Activated naive CD8-positive, alpha-beta T cell treated with anti-CD3 and anti-CD28 coated beads, Interleukin-2, amount 50 U/mL, for 16 hours (primary cell): ENCODE measurements around the gene EXOC4.

Source experiments
- DNase-seq: peaks from one replicate; pipeline ENCODE4 v3.0.0-alpha.2; 2020; ENCODE audit warnings: low read depth, low spot score

EXOC4 gene

DNA sequence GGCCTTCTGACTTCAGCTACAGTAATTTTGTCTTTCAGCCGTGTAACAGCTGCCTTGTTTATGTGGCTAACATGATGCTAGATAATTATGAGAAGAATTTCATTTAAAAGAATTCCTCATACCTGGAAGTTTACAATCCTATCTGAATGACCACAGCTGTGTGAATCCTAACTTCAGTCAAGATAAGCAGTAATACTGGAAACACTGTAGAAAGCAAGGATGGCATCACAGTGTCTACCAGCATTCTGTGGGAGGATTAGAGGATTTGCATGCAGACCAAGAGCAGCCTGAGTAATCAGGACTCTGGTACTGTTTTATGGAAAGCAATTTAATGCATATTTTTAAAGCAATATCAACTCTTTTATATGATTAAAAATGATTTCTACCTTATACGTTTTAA is 282.4 kb downstream of the EXOC4 start:
- DNase-seq = no peak

DNA sequence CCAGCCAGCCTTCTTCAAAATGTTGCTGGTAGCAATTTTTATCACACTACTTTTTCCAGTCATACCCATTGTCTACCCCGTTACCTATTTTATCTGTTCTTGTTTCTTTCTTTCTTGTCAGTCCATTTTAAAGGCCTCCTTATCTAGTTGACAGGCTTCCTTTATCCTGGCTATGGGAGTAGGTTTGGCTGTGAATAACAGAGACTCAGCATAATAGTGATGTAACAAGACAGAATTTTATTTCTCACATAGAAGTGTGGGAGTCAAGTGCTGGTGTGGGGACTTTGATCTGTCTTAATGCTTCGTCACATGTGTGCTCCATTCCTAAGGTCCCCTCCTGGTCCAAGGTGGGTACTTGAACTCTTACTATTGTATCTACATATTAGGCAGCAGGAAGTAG is 283.6 kb downstream of the EXOC4 start:
- no peak for DNase-seq

DNA sequence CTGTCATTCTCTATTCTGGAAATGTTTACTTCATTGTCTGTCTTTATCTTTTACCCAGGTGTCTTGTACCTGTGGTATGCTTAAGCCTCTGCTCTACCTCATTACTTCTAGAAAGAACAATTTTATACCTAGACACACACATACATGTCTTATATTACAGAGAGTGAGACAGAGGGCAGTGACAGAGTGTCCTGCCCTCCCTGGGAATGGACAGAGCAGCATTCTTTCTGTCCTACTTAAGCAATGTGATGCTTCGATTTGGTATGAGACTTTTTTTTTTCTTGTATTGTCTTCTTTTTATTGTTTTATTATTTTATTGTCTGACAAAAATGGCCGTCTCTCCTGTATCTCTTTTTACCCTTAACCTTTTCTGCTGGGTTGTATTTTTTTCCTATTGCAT is 286.1 kb downstream of the EXOC4 start:
- no peak for DNase-seq

DNA sequence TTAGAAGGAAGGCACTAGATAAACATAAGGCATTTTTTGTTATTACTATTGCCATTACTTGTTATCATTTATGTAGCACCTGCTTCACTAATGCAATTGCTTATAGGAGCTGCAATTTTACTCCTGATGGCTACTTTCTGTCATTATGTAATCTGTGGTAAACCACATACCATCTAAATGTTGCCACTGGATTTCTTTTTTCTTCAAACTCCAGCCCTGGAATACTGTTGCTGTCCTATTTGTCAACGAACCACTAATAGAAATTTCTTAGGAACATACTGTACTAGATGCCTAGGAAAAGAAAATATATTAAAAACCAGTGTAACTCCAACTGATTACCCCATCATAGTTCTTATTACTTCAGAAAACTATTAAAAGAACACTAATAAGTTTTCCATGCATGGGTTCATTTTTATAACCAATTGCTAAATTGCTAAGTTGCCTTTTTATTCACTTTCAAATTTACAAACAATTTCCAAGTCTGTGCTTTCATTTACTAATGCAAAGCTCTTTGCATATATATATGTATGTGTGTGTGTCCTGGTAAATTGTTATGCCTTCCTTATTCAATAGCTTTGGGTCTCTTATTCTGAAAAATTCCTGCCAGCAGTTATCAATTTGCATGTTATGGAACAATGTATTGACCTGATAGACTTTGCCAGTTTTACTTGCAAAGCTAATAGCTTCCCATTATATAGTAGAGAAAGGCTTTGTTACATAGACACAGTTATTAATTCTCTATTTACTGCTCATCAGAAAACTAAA is 287.4 kb downstream of the EXOC4 start:
- DNase-seq = no peak

GRCh38 chr7:133542209-133542780 is 289.4 kb downstream of the EXOC4 start:
- DNase-seq = no peak

GRCh38 chr7:133543657-133544056 is 290.8 kb downstream of the EXOC4 start:
- no peak for DNase-seq

- DNase-seq = no peak
Measured at GRCh38 chr7:133545618-133546017, 292.7 kb downstream of the EXOC4 start.

DNA sequence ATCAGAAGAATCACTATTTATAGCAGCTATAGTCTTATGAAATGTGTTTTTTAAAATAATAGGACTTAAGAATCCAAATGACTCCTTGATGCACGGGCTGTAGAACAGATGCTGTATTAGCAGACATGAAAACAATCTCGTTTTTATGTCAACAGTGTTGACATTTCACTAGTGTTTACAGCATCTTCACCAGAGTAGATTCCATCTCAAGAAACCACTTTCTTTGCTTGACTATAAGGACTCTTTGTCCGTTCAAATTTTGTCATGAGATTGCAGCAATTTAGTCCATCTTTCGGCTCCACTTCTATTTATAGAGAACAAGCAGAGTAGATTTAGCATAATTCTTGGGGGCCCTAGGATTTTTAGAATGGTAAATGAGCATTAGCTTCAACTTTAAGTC is 295.1 kb downstream of the EXOC4 start:
- DNase-seq = no peak

DNA sequence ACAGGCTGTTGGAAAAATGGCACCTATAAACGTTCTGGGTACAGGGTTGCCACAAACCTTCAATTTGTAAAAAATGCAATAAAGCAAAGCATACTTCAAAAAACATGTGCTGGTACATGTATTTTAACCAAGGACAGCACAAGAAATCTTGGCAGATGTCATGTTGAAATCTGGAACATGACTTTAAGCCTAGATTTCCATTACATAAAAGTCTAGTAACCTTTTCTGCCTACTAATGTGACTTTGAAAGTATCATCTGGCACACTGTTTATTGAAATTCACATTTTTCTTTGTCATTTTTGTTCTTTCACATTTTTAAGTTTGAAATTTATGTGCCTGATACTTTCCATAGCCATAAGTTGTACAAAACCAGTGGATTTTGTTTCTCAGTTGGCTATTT is 296.8 kb downstream of the EXOC4 start:
- DNase-seq = no peak

GRCh38 chr7:133550145-133550544 is 297.3 kb downstream of the EXOC4 start:
- DNase-seq = no peak

- no peak for DNase-seq
Measured at GRCh38 chr7:133550811-133551210, 297.9 kb downstream of the EXOC4 start.

DNA sequence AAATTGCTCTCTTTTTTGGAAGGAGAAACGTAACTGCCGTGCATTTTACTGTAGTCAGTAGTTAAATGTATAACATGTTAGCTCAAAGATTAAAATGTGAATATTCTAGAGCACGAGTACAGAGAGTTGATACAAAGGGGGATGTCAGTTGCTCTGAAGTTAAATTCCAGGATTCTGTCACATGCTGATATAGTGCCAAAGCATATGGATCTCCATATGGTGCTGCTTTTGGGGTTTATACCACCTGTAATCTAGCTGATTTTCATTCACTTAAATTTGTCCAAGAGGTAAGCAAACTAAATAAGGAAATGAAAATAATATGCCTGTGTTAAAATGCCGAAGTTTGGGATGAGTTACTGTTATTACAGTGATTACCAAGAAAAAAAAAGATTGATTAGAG is 298.6 kb downstream of the EXOC4 start:
- DNase-seq = no peak

DNA sequence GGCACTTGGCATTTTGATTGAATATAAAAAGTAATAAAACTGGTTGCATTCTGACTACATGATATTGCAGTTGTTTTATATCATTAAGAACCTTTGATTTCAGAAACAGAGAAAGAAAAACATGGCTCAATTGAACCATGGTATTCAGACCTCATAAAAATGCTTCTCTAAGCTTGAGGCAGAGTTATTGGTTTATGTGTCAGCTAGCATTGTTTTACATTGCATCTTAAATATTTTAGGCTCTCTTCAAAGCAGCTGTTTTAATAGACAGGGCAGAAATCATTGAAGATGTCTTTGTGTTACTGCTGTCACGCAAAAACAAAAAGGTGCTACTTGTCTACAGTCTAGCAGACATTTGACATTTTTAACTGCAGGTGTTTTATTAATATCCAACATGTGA is 299.2 kb downstream of the EXOC4 start:
- no peak for DNase-seq

DNA sequence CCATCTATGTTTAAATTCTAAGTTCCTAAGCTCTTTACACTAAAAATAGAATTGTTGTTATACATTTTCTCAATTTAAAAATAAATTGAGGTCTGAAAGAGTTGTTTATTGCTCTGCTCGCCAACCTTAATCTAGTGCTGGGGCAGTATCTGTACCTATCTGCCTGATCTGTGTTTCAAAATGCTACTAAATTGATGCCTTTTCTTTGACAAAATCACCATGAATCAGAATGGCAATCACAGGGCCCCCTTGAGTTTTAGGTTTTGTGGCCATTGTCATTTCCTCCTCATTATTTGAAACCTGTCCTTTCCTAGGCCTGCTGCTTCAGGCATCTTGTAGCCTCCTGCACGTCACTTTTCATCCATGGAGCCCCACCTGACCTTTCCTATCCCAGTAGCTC is 301.5 kb downstream of the EXOC4 start:
- no peak for DNase-seq

GRCh38 chr7:133556048-133556447 is 303.2 kb downstream of the EXOC4 start:
- DNase-seq = no peak

DNA sequence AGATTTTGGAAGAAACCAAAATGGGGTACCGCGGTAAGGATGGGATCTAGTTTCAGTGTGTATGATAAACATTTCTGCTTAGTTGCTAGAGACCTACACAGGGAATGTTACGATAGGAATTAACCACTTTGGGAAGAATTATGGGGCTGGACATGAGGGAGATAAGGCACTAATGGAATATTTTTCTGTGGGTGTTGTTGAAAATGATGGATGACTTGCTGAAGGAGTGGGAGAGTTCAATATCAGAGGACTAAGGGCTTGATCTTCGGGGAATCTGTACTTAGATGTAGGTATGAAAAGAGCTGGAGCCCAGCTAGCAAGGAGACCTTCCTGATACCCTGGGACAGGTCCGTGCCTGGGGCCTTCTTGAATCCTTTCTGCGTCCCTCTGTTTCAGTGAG is 303.7 kb downstream of the EXOC4 start:
- no peak for DNase-seq

GRCh38 chr7:133560900-133561299 is 308.0 kb downstream of the EXOC4 start:
- DNase-seq = no peak

DNA sequence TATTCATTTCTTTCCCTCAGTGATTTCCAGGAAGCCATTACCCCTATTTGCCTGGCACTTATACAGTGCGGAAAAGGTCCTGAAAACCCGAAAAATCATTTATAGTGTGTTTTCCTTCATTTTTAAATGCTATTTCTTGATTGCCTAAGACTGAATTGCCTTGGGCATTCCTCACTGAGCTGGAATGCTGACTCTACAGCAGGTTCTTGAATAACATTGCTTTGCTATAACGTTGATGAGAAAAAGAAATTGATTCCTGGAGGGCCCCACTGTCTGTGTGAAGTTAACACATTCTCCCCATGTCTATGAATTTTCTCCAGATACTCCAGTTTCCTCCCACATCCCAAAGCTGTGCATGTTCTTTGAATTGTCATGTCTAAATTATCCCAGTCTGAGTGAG is 308.5 kb downstream of the EXOC4 start:
- DNase-seq = no peak

- DNase-seq = no peak
Measured at GRCh38 chr7:133562621-133563020, 309.7 kb downstream of the EXOC4 start.

DNA sequence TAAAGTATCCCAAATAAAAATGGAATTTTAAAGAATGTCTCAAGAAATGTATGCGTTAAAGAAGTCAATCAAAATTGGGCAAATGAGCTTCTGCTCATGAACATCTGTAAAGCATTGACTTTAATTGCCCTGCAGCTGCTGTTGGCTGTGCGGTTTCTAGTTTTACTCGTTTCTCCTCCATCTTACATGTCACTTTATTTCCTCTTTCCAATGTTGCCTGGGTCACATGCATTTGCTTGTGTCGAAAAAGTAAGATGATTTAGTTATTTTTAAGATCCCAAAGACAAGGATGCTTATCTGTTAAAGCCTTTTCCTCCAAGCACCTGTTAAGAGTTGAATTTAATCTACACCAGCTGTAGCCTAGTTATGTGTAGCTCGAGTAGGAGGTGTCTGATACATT is 310.4 kb downstream of the EXOC4 start:
- DNase-seq = no peak

DNA sequence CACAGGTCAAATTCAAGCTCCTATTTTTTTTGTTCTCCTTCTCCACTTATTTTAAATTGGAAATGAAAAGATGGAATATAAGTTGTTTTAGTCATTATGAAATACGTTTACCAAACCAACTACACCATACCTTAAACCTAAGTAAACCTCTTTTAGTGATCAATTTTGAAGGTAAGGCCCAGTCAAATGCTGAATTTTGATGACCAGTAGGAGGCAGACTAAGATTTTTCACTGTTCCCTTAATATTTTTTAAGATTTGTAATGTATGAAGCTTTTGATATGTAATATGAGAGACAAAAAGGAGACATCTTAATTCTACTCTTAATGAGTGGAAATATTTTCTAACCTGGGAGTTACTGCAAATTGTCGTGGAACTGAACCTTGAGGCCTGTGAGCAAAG is 311.6 kb downstream of the EXOC4 start:
- no peak for DNase-seq

DNA sequence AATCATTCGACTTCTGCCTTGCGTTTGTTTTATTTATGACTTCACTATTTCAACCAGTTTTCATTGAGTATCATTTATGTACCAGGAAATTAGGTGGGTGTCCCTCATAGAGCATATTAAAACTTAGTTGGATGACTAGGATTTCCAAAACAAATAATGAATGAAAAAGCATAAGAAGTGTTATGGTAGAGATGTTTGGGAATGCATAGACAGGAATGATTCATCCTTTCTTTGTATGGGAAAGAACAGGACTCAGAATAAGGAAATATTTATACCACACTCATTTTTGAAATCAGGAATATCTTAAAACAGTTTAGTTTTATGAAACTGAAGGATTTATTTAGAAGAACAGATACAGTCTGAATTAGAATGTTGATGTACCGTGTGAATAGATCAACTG is 315.7 kb downstream of the EXOC4 start:
- no peak for DNase-seq

DNA sequence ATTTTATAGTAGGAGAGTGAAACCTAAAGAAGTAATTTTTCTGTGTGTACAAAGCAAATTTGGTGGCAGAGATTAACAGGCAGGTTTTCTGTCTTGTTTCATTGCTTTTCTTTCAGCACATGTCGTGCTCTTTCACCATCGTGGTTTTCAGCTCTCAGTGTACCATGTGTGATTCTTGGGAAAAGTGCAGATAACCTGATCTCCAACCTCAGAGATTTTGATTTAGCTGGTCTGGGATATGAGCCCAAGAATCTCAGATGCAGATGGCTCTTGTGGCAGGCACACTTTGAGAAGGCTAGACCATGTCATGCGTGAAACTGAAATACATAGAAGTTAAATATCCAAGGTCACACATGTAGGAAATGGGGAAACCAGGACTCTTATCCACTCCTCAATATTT is 317.4 kb downstream of the EXOC4 start:
- DNase-seq = no peak

- DNase-seq = no peak
Measured at GRCh38 chr7:133571076-133571475, 318.2 kb downstream of the EXOC4 start.
